ENCODE measurements around the gene PCDHA4.

DNA sequence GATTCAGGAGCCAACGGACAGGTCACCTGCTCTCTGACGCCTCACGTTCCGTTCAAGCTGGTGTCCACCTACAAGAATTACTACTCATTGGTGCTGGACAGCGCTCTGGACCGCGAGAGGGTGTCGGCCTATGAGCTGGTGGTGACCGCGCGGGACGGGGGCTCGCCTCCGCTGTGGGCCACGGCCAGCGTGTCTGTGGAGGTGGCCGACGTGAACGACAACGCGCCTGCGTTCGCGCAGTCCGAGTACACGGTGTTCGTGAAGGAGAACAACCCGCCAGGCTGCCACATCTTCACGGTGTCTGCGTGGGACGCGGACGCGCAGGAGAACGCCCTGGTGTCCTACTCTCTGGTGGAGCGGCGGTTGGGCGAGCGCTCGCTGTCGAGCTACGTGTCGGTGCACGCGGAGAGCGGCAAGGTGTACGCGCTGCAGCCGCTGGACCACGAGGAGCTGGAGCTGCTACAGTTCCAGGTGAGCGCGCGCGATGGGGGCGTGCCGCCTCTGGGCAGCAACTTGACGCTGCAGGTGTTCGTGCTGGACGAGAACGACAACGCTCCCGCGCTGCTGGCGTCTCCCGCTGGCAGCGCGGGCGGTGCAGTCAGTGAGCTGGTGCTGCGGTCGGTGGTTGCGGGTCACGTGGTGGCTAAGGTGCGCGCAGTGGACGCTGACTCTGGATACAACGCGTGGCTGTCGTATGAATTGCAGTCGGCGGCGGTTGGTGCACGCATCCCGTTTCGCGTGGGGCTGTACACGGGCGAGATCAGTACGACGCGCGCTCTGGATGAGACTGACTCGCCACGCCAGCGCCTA lies 50.5 kb downstream of the PCDHA4 start:
- no peak for TF ChIP-seq CTCF (IDR thresholded peaks at IDR 0.05)
- TF ChIP-seq POLR2AphosphoS5 (IDR thresholded peaks at IDR 0.05): no peak
- no peak for TF ChIP-seq POLR2A (IDR thresholded peaks at IDR 0.05)

Data from upper lobe of left lung (tissue), 4 donors.